Activated naive CD8-positive, alpha-beta T cell treated with anti-CD3 and anti-CD28 coated beads, Interleukin-2, amount 50 U/mL, for 24 hours (primary cell): ENCODE data around the gene SRPK2.
A peak's percentile ranks its signal among the peaks of the same experiment; 100 is the strongest.
"Not testable (repeated sequence)": the region's sequence is repeated elsewhere in the genome, so short reads cannot be mapped to it uniquely, and the experiment has no call there.

Experiments used
- ATAC-seq: fragments of 150-1000 bp; cut with Tn5 transposase; one replicate; pipeline ENCODE4 v1.10.0; 2021
- DNase-seq: peaks from one replicate; pipeline ENCODE4 v3.0.0; 2021
- H3K27ac Mint-ChIP-seq: one replicate; pipeline ENCODE4 v1.8.0; 2021; ENCODE audit warnings: mild to moderate bottlenecking, mixed read lengths
- H3K27me3 Mint-ChIP-seq: one replicate; pipeline ENCODE4 v1.8.0; 2021; ENCODE audit warnings: mixed read lengths
- H3K36me3 Mint-ChIP-seq: one replicate; pipeline ENCODE4 v1.8.0; 2021; ENCODE audit warnings: low read depth, mixed read lengths
- H3K4me1 Mint-ChIP-seq: one replicate; pipeline ENCODE4 v1.8.0; 2021; ENCODE audit warnings: mixed read lengths
- H3K4me3 Mint-ChIP-seq: one replicate; pipeline ENCODE4 v1.8.0; 2021; ENCODE audit warnings: mild to moderate bottlenecking, moderate library complexity, mixed read lengths
- H3K9me3 Mint-ChIP-seq: one replicate; pipeline ENCODE4 v1.8.0; 2021; ENCODE audit warnings: mixed read lengths

SRPK2 gene

GRCh38 chr7:105336009-105336408, 52.7 kb downstream of the SRPK2 start:
- Mint-ChIP-seq H3K4me3 (no peak overlapping the region), H3K27ac (no peak overlapping the region), H3K4me1 (peaks cover 20% of the 10 kb centered on the region), H3K27me3 (no peaks in the 10 kb centered on the region), H3K9me3 (no peaks in the 10 kb centered on the region), H3K36me3 (no peaks in the 10 kb centered on the region)
- DNase-seq = no peak
- ATAC-seq = no peak

- not testable (repeated sequence) for ATAC-seq, H3K36me3 Mint-ChIP-seq, H3K27me3 Mint-ChIP-seq, H3K27ac Mint-ChIP-seq, DNase-seq, H3K4me3 Mint-ChIP-seq, H3K9me3 Mint-ChIP-seq
- H3K4me1 Mint-ChIP-seq = peaks cover 22% of the 10 kb centered on the region
These were observed 56.1 kb downstream of the SRPK2 start for GRCh38 chr7:105332661-105333060.

- Mint-ChIP-seq H3K36me3 (no peaks in the 10 kb centered on the region), H3K27ac (no peak overlapping the region), H3K27me3 (no peaks in the 10 kb centered on the region), H3K4me1 (peaks cover 25% of the 10 kb centered on the region), H3K9me3 (no peaks in the 10 kb centered on the region), H3K4me3 (no peak overlapping the region)
- ATAC-seq (no peak), DNase-seq (no peak)
These were observed 58.2 kb downstream of the SRPK2 start for GRCh38 chr7:105330526-105330925.

- Mint-ChIP-seq H3K27me3 (no peaks in the 10 kb centered on the region), H3K36me3 (peaks cover 2% of the 10 kb centered on the region), H3K27ac (no peak overlapping the region), H3K4me3 (no peak overlapping the region), H3K4me1 (peaks cover 29% of the 10 kb centered on the region), H3K9me3 (peaks cover 2% of the 10 kb centered on the region)
- ATAC-seq (no peak), DNase-seq (no peak)
These were observed 61.5 kb downstream of the SRPK2 start for GRCh38 chr7:105327201-105327600.

GRCh38 chr7:105325216-105325904, 63.4 kb downstream of the SRPK2 start:
- Mint-ChIP-seq H3K27ac (no peak overlapping the region), H3K9me3 (peaks cover 7% of the 10 kb centered on the region), H3K36me3 (peaks cover 10% of the 10 kb centered on the region), H3K4me3 (no peak overlapping the region), H3K4me1 (peaks cover 21% of the 10 kb centered on the region), H3K27me3 (no peaks in the 10 kb centered on the region)
- DNase-seq (no peak), ATAC-seq (no peak)

- H3K27me3 Mint-ChIP-seq, H3K9me3 Mint-ChIP-seq, H3K27ac Mint-ChIP-seq, H3K36me3 Mint-ChIP-seq, DNase-seq, ATAC-seq, H3K4me3 Mint-ChIP-seq: not testable (repeated sequence)
- peaks cover 27% of the 10 kb centered on the region for H3K4me1 Mint-ChIP-seq
These were observed 64.1 kb downstream of the SRPK2 start for GRCh38 chr7:105324606-105325005.

- H3K27me3 Mint-ChIP-seq = no peaks in the 10 kb centered on the region
- peaks cover 10% of the 10 kb centered on the region for H3K36me3 Mint-ChIP-seq
- H3K4me3 Mint-ChIP-seq = no peak overlapping the region
- H3K27ac Mint-ChIP-seq = no peak overlapping the region
- ATAC-seq (no peak), DNase-seq (no peak)
- H3K4me1 Mint-ChIP-seq = peaks cover 29% of the 10 kb centered on the region
- peaks cover 7% of the 10 kb centered on the region for H3K9me3 Mint-ChIP-seq
These were observed 65.4 kb downstream of the SRPK2 start for GRCh38 chr7:105323366-105323765.

GRCh38 chr7:105322655-105323277, 66.0 kb downstream of the SRPK2 start:
- Mint-ChIP-seq H3K27me3 (no peaks in the 10 kb centered on the region), H3K36me3 (peaks cover 10% of the 10 kb centered on the region), H3K9me3 (peaks cover 7% of the 10 kb centered on the region), H3K27ac (no peak overlapping the region), H3K4me3 (no peak overlapping the region), H3K4me1 (peaks cover 26% of the 10 kb centered on the region)
- ATAC-seq (no peak), DNase-seq (no peak)

- H3K4me1 Mint-ChIP-seq = peaks cover 26% of the 10 kb centered on the region
- DNase-seq = no peak
- H3K9me3 Mint-ChIP-seq = peaks cover 7% of the 10 kb centered on the region
- no peak for ATAC-seq
- no peaks in the 10 kb centered on the region for H3K27me3 Mint-ChIP-seq
- H3K4me3 Mint-ChIP-seq = no peak overlapping the region
- no peak overlapping the region for H3K27ac Mint-ChIP-seq
- peaks cover 10% of the 10 kb centered on the region for H3K36me3 Mint-ChIP-seq
These were observed 66.8 kb downstream of the SRPK2 start for GRCh38 chr7:105321754-105322455.

GRCh38 chr7:105320896-105321295, 67.8 kb downstream of the SRPK2 start:
- Mint-ChIP-seq H3K27ac (no peak overlapping the region), H3K27me3 (no peaks in the 10 kb centered on the region), H3K4me1 (peaks cover 23% of the 10 kb centered on the region), H3K9me3 (peaks cover 7% of the 10 kb centered on the region), H3K4me3 (no peak overlapping the region), H3K36me3 (peaks cover 10% of the 10 kb centered on the region)
- ATAC-seq (no peak), DNase-seq (no peak)

GRCh38 chr7:105319578-105319977, 69.1 kb downstream of the SRPK2 start:
- Mint-ChIP-seq H3K27me3 (no peaks in the 10 kb centered on the region), H3K4me1 (peaks cover 25% of the 10 kb centered on the region), H3K9me3 (peaks cover 7% of the 10 kb centered on the region), H3K27ac (no peak overlapping the region), H3K36me3 (peaks cover 10% of the 10 kb centered on the region), H3K4me3 (no peak overlapping the region)
- ATAC-seq (no peak), DNase-seq (no peak)

- ATAC-seq = no peak
- Mint-ChIP-seq H3K4me3 (no peak overlapping the region), H3K36me3 (peaks cover 3% of the 10 kb centered on the region), H3K4me1 (peaks cover 19% of the 10 kb centered on the region), H3K9me3 (peaks cover under 1% of the 10 kb centered on the region), H3K27me3 (no peaks in the 10 kb centered on the region), H3K27ac (no peak overlapping the region)
- DNase-seq = no peak
These were observed 72.0 kb downstream of the SRPK2 start for GRCh38 chr7:105316578-105317344.

- DNase-seq (no peak), ATAC-seq (no peak)
- no peak overlapping the region for H3K27ac Mint-ChIP-seq
- H3K4me1 Mint-ChIP-seq = peaks cover 21% of the 10 kb centered on the region
- no peaks in the 10 kb centered on the region for H3K36me3 Mint-ChIP-seq
- no peaks in the 10 kb centered on the region for H3K9me3 Mint-ChIP-seq
- H3K27me3 Mint-ChIP-seq = no peaks in the 10 kb centered on the region
- H3K4me3 Mint-ChIP-seq = no peak overlapping the region
These were observed 73.4 kb downstream of the SRPK2 start for GRCh38 chr7:105315357-105315756.

GRCh38 chr7:105309235-105310169, 79.2 kb downstream of the SRPK2 start:
- H3K4me3 Mint-ChIP-seq = no peak overlapping the region
- no peak for DNase-seq
- H3K36me3 Mint-ChIP-seq = no peaks in the 10 kb centered on the region
- H3K27me3 Mint-ChIP-seq = no peaks in the 10 kb centered on the region
- H3K9me3 Mint-ChIP-seq = no peaks in the 10 kb centered on the region
- no peak overlapping the region for H3K27ac Mint-ChIP-seq
- peaks cover 56% of the 10 kb centered on the region for H3K4me1 Mint-ChIP-seq
- peak; percentile 67 for ATAC-seq
